H1 (cell line): Measurements from ENCODE around the gene DYRK2. TPM values are rescaled to one million over a fixed set of nuclear protein-coding genes. Genes with fewer than 3 reads are reported as not detected.

Experiments
- SIN3A ChIP-seq, 2 experiments: IDR thresholded peaks in 1 of 2; conservative IDR thresholded peaks in 1 of 2; 2 replicates each; pipeline ENCODE4 v1.6.1; 2011 to 2012; ENCODE audit warnings: low read length in 2 of 2, improper control_type of control experiment in 1 of 2, low read depth in 1 of 2, mild to moderate bottlenecking in 1 of 2
- TAF1 ChIP-seq: IDR thresholded peaks from 2 replicates; pipeline ENCODE4 v1.6.1; 2011; ENCODE audit warnings: mild to moderate bottlenecking, low read depth, low read length
- polyA plus RNA-seq, 7 experiments: library from polyadenylated mRNA; depleted of rRNA in 3 of 7; stranded (reverse) in 5 of 7; unstranded in 2 of 7; fragments of >200 nt in 5 of 7; fragments of 200-250 nt in 2 of 7; gene quantifications; 1 replicate in 5 of 7; 2 replicates in 1 of 7; 4 replicates in 1 of 7; pipeline versions ENCODE4 v1.2.1 to v1.2.3, GENCODE V29; 2011 to 2013; ENCODE audit warnings: missing spikeins in 2 of 7, mixed read lengths in 2 of 7
- total RNA-seq: library from RNA; stranded (reverse); fragmentation: NEBNext Ultra II Directional; extraction: Animal tissue kit (Norgen Biotek cat#: 25700); gene quantifications from 2 replicates; pipeline ENCODE4 v1.2.1, GENCODE V29; 2021

DYRK2 gene
- total and polyA plus RNA-seq, 2 of the 8 experiments (the other 6 are each of a cell fraction or from before 2014, with no cell fraction given), result 11.2 to 31.6 TPM

DNA sequence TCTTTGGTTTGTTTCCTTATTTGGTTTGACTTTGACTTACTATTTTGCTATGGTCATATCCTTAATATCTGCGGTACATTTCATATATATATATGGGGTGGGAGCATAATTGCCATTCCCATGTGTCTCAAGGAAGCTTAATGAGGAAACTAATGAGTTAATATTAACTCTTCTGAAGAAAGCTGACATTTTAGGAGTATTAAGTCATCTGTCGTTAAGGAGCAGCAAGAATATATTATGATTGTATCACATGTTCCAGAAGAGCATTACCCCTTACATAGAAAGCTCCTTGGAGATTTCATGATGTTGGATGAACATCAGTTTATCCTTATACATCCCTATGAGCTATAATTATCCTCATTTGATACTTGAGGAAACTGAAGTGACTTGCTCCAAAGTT is 15.6 kb downstream of the DYRK2 start (continued):
- no peak for TF ChIP-seq SIN3A (conservative IDR thresholded peaks at IDR 0.05 in 1 of 2, IDR thresholded peaks at IDR 0.05 in 1 of 2; ENCODE audit: low read depth in 1 of 2, low read length in 2 of 2)
- no peak for TF ChIP-seq TAF1
